Stimulated activated CD4-positive, alpha-beta T cell treated with anti-CD3 and anti-CD28 coated beads, Interleukin-12 subunit alpha, Interleukin-12 subunit beta, amount 100 ng/mL, for 24 hours (primary cell): Measurements from ENCODE around the gene SYNGR2.
"Not testable (repeated sequence)": the region's sequence is repeated elsewhere in the genome, so short reads cannot be mapped to it uniquely, and the experiment has no call there.

ENCODE experiments used
- DNase-seq, 2 experiments: peaks; one replicate each; pipeline ENCODE4 v3.0.0-alpha.2; 2020; ENCODE audit warnings: low read depth in 2 of 2

Gene SYNGR2

DNA sequence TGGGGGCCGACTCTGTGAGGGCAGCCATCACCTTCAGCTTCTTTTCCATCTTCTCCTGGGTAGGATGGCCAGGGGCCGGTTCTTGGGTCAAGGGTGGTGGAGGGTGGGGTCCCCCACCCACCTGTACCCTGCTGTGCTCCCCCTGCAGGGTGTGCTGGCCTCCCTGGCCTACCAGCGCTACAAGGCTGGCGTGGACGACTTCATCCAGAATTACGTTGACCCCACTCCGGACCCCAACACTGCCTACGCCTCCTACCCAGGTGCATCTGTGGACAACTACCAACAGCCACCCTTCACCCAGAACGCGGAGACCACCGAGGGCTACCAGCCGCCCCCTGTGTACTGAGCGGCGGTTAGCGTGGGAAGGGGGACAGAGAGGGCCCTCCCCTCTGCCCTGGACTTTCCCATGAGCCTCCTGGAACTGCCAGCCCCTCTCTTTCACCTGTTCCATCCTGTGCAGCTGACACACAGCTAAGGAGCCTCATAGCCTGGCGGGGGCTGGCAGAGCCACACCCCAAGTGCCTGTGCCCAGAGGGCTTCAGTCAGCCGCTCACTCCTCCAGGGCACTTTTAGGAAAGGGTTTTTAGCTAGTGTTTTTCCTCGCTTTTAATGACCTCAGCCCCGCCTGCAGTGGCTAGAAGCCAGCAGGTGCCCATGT lies 3.3 kb downstream of the SYNGR2 start:
- DNase-seq, result not testable (repeated sequence)

GRCh38 chr17:78172249-78173051 lies 4.1 kb downstream of the SYNGR2 start:
- DNase-seq, result no peak

DNA sequence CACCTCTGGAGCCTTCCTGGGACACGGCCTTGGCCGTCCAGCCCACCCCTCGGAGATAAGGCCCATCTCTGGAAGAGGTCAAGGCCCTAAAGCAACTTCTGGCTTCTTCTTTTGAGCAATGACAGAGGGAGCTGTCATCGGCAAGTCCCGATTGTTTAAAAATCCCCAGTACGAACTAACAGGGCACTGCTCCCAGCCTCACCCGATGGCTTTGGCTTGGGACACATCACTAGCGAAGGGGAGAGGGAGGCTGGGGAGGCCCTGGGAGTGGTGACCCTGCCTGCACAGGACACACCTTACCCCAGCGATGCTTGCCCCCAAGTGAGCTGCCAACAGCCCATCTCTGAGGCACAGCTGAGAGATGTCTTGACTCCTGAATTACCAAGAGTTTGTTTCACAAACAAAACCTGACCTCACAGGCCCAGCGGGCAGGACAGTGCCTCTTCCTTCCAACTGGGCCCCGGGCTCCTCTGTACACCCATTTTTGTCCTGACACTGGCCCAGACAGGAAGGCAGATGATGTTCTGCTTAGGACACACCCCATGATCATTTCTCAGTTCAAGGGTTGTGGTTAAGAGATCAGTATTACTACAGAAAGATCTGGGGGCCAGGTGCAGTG lies 4.8 kb downstream of the SYNGR2 start:
- DNase-seq, result no peak

GRCh38 chr17:78174346-78174869 lies 6.0 kb downstream of the SYNGR2 start:
- no peak for DNase-seq

DNA sequence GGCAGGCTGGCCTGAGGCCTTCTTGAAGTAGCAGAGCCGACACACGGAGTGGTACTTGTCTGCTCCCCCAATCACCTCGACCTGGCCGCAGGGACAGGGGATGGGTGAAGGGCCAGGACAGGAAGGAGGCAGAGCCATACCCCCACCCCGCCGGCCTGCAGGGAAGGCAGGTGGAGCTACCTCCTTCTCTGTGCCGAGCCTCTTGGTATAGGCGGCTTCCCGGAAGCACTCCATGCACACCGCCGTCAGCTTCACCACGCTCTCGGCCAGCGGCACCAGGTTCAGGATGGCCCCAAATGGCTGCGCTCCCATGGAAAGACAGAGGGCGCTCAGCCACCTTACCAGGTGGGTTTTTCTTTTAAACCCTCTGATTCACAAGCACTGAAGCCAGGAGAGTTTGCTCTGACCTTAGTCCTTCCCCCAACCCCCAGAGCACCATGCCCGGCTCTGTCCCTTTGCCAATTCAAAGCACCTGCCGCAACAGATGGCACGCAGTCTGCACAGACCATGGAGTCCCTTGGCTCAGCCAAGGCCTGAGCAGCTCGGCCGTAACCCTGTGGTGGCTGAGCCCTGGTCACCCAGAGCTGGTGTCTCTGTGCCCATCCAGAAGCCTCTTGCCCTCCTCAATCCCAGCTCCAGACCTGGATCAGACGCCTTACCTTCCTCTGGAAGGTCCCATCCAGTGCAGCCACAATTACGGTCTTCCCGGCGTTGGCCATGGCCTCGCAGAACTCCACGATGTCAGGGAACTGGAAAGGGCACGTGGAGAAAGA lies 6.7 kb downstream of the SYNGR2 start:
- no peak for DNase-seq

DNA sequence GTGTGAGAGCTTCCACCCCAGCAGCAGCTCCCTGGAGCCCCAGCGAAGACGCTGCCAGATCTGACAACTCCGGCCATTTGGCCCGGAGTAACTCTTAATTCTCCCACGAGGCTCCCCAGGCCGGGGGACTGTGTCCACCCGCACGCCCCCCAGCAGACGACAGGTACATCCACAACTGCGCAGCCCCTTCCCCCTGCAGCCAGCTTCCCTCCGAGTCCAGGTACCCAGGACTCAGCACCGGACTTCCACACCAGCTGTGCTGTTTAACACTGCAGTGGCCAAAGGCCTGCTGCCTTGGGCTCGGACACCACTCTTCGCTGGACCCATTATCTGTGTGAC lies 7.2 kb downstream of the SYNGR2 start:
- DNase-seq, result no peak

GRCh38 chr17:78176548-78177025 lies 8.2 kb downstream of the SYNGR2 start:
- DNase-seq, result peak; percentile 55 to 70

DNA sequence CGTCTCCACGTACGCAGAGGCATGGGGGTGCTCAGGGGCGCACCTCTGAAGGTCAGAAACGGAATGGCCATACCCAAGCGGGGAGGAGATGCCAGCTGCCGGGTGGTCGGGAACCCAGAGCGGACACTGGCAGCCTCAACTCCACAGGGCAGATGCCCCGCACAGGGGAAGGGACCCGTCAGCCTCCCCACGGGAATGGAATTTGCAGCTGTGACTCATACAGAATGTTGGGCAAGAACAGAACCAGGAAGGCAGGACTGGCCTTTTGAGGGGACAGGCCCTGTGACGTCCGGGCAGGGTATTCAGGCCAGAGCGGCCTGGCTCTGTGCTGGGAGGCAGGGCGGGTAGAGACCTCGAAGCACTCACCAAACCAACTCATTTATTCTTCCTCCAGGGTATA lies 11.0 kb downstream of the SYNGR2 start:
- no peak for DNase-seq

GRCh38 chr17:78180083-78180482 lies 11.7 kb downstream of the SYNGR2 start:
- DNase-seq, result no peak

DNA sequence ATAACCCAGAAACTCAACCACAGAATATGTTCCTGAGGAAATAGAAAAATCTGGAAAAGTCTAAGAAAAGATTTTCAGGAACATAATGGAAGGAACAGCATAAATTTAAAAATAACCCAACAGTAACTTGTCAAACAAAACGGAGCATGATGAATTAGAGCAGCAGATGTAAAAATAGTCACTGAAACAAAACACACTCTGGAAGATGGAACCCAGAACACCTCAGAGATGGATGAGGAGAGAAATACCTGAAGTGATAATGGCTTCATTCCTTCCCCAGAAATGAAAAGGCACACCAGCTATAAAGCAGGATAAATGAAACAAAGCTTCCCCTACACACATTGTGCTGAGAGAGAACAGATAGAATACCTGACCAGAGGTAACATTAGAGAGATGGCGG lies 12.1 kb downstream of the SYNGR2 start:
- DNase-seq, result no peak

GRCh38 chr17:78182504-78182903 lies 14.1 kb downstream of the SYNGR2 start:
- no peak for DNase-seq

DNA sequence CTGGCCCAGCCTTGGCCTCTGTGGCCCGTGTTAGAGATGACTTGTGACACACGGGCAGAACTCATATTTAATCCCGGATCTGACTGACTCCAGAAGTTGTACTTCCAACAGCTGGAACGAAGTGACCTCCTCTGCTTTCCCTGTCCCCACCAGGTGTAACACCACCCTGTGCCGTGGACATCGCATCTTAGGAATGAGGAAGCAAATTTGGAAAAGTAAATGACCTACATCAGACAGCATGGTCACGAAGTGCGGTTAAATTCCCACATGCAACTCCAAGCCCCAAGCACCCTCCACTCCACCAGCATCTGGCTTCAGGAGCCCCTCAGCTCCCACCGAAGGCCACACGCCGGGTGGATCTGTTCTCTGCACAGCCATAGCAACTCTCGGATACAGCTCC lies 15.5 kb downstream of the SYNGR2 start:
- no peak for DNase-seq

DNA sequence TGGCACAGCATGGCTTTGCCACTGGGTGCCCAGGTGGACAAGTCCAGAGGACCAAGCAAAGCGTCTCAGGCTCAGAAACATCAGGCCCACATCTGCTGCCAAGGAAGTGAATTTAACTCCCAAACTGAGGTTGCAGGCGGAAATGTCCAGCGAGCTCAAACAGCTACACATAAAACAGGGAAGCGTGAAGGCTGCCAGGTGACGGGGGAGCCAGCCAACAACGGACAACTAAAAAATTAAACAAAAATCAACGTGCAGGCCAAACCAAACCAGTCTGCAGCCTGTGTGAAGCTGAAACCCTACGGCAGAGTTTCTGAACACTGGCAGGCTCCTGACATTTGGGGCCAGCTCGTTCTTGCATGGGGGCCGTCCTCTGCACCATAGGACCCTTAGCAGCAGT lies 16.0 kb downstream of the SYNGR2 start:
- no peak for DNase-seq

GRCh38 chr17:78184868-78185267 lies 16.5 kb downstream of the SYNGR2 start:
- no peak for DNase-seq

GRCh38 chr17:78185981-78186691 lies 17.8 kb downstream of the SYNGR2 start:
- DNase-seq, result no peak

- peak; percentile 81 to 97 for DNase-seq
Measured at GRCh38 chr17:78186692-78187595, 18.6 kb downstream of the SYNGR2 start, which contains the start of the genes AFMID and TK1. AFMID (plus strand) TSS chr17:78187362; CDS start chr17:78187371, 9 bp downstream. TK1 (minus strand) TSS chr17:78187052; CDS start chr17:78186994, 58 bp downstream.

DNA sequence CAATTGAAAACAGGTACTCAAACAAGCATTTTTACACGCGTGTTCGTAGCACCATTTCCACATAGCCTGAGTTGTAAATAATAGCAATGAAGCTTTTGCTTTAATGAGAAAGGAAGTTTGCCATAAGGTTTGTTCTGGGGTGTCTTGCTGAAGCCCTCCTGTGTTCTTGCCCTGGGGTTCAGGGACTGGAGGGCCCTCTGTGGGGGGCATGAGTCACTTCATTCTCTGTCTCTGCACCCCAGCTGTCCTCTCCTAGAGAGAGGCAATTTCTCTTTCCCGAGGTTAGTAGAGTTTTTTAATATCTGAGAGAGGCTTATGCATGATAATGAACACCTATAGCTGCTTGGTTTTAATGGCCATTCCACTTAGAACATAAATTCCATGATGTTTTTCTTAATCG lies 28.3 kb downstream of the SYNGR2 start:
- DNase-seq, result no peak

DNA sequence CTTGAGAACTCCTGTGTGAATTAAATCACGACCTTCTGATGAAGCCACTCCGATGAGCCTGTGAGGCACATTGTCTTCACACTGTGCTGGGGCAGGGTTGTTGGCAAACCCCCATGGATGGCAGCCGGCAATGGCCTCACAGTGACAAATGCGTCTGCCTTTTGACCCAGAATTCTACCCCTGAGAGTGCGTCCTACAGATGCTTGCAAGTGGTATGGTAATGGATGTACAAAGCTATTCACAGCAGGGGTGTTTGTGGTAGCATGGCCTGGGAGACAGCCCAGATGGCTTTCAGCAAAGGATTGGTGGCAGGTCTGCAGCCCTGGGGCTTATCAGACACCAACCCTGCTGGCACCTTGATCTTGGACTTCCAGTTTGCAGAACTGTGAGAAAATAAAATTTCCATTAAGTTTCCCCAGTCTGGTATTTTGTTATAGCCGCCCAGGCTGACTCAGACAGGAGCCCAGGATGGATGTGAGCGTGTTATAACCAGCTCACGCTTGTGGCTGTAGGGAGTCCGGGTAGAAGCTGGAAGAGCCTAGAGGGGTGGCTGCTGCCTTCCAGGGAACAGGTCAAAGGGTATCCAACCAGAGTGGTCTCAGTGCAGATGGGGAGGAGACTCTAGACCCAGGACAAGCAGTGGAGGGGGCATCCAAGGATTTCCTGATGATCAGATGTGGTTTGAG lies 28.9 kb downstream of the SYNGR2 start:
- DNase-seq, result no peak

DNA sequence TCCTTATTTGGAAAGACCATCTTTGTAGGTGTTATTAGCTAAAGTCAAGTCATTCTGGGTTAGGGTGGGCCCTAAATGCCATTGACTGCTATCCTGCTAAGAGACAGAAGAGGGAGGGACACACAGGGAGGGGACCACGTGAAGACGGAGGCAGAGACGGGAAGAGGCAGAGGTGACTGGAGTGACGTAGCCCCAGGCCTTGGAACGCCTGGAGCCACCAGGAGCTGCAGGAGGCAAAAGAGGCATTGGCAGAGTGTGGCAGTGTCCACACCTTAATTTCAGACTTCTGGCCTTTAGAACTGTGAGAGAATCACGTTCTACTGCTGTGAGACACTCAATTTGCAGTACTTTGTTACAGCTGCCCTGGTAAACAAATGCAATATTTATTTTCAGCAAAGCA lies 32.1 kb downstream of the SYNGR2 start:
- DNase-seq, result no peak
